ENCODE data around the gene CUEDC1. TPM values are rescaled to one million over a fixed set of nuclear protein-coding genes. Genes with fewer than 3 reads are reported as not detected.

The CUEDC1 gene
- total and polyA plus RNA-seq, 2 of the 13 experiments (the other 11 are each of a cell fraction or from before 2014, with no cell fraction given): 7.4 to 12.9 TPM

DNA sequence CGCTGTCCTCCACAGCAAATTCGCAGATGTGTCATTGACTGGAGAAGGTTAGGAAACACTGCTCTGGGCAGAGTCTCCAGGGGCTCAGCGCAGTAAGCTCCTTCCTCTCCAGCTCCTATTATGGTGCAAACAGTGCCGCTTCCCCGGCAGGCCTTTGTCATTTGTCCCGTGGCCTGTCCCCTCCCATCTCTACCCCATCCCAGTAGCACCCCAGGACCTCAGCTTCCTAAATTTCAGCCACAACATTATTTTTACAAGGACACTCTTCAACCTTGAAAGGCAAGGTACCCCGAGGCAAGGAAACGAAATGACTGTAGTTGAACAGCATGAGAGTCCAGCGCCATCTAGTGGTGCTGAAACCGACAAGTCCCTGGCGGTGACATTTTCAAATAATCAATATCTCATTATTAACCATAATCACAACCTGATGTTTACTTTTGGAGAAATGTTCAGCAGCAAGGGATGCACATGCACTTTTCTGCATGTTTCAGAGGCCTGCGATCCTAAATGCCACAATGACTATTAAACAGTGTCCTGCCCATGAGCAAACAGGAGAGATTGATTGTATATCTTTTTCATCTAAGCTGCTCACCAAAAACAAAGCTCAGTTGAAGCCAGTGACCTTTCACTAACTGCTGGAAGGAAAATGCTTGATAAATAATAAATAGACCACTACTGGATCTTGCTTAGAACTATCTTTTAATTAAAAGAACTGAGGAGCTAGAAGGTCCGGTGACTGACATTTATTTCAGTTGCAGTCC lies 121.9 kb downstream of the CUEDC1 start (continued):
- TF ChIP-seq, protein P1, sequence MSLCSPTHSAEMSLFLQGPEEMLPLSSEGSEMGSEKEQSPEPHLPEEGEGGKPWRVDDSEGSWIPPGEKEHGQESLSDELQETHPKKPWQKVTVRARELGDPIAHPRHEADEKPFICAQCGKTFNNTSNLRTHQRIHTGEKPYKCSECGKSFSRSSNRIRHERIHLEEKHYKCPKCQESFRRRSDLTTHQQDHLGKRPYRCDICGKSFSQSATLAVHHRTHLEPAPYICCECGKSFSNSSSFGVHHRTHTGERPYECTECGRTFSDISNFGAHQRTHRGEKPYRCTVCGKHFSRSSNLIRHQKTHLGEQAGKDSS (CRISPR knock-in tag; IDR thresholded peaks at IDR 0.05; ENCODE audit: borderline replicate concordance, low read depth): peak; percentile 78; the same call in 1 of the 2 replicates
- TF ChIP-seq, protein P2, sequence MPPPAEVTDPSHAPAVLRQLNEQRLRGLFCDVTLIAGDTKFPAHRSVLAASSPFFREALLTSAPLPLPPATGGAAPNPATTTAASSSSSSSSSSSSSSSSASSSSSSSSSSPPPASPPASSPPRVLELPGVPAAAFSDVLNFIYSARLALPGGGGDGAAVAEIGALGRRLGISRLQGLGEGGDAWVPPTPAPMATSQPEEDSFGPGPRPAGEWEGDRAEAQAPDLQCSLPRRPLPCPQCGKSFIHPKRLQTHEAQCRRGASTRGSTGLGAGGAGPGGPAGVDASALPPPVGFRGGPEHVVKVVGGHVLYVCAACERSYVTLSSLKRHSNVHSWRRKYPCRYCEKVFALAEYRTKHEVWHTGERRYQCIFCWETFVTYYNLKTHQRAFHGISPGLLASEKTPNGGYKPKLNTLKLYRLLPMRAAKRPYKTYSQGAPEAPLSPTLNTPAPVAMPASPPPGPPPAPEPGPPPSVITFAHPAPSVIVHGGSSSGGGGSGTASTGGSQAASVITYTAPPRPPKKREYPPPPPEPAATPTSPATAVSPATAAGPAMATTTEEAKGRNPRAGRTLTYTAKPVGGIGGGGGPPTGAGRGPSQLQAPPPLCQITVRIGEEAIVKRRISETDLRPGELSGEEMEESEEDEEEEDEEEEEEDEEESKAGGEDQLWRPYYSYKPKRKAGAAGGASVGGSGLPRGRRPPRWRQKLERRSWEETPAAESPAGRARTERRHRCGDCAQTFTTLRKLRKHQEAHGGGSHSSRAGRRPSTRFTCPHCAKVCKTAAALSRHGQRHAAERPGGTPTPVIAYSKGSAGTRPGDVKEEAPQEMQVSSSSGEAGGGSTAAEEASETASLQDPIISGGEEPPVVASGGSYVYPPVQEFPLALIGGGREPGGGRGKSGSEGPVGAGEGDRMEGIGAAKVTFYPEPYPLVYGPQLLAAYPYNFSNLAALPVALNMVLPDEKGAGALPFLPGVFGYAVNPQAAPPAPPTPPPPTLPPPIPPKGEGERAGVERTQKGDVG (CRISPR knock-in tag; IDR thresholded peaks at IDR 0.05; ENCODE audit: borderline replicate concordance): no peak
- TF ChIP-seq, protein P3, sequence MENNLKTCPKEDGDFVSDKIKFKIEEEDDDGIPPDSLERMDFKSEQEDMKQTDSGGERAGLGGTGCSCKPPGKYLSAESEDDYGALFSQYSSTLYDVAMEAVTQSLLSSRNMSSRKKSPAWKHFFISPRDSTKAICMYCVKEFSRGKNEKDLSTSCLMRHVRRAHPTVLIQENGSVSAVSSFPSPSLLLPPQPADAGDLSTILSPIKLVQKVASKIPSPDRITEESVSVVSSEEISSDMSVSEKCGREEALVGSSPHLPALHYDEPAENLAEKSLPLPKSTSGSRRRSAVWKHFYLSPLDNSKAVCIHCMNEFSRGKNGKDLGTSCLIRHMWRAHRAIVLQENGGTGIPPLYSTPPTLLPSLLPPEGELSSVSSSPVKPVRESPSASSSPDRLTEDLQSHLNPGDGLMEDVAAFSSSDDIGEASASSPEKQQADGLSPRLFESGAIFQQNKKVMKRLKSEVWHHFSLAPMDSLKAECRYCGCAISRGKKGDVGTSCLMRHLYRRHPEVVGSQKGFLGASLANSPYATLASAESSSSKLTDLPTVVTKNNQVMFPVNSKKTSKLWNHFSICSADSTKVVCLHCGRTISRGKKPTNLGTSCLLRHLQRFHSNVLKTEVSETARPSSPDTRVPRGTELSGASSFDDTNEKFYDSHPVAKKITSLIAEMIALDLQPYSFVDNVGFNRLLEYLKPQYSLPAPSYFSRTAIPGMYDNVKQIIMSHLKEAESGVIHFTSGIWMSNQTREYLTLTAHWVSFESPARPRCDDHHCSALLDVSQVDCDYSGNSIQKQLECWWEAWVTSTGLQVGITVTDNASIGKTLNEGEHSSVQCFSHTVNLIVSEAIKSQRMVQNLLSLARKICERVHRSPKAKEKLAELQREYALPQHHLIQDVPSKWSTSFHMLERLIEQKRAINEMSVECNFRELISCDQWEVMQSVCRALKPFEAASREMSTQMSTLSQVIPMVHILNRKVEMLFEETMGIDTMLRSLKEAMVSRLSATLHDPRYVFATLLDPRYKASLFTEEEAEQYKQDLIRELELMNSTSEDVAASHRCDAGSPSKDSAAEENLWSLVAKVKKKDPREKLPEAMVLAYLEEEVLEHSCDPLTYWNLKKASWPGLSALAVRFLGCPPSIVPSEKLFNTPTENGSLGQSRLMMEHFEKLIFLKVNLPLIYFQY (CRISPR knock-in tag; IDR thresholded peaks at IDR 0.05; ENCODE audit: borderline replicate concordance): no peak
- TF ChIP-seq HDAC6 (IDR thresholded peaks at IDR 0.05; ENCODE audit: low read depth, low read length): no peak
- TF ChIP-seq, protein P4, sequence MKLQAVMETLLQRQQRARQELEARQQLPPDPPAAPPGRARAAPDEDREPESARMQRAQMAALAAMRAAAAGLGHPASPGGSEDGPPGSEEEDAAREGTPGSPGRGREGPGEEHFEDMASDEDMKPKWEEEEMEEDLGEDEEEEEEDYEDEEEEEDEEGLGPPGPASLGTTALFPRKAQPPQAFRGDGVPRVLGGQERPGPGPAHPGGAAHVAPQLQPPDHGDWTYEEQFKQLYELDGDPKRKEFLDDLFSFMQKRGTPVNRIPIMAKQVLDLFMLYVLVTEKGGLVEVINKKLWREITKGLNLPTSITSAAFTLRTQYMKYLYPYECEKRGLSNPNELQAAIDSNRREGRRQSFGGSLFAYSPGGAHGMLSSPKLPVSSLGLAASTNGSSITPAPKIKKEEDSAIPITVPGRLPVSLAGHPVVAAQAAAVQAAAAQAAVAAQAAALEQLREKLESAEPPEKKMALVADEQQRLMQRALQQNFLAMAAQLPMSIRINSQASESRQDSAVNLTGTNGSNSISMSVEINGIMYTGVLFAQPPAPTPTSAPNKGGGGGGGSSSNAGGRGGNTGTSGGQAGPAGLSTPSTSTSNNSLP (IDR thresholded peaks at IDR 0.05; ENCODE audit: low read depth, low read length): peak; percentile 95
- peak; percentile 63; the same call in 1 of the 2 replicates for TF ChIP-seq ZFX (CRISPR knock-in tag; IDR thresholded peaks at IDR 0.05; ENCODE audit: low read depth)
- TF ChIP-seq REPIN1 (CRISPR knock-in tag; IDR thresholded peaks at IDR 0.05; ENCODE audit: borderline replicate concordance, low read depth): peak; percentile 78; the same call in 1 of the 2 replicates
- TF ChIP-seq, protein P5, sequence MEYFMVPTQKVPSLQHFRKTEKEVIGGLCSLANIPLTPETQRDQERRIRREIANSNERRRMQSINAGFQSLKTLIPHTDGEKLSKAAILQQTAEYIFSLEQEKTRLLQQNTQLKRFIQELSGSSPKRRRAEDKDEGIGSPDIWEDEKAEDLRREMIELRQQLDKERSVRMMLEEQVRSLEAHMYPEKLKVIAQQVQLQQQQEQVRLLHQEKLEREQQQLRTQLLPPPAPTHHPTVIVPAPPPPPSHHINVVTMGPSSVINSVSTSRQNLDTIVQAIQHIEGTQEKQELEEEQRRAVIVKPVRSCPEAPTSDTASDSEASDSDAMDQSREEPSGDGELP (IDR thresholded peaks at IDR 0.05; ENCODE audit: borderline replicate concordance, low read depth): no peak
- TF ChIP-seq SOX13 (IDR thresholded peaks at IDR 0.05): no peak
- 0 out of 4 replicates have a peak, but pooled peaks of 1 of the 2 experiments have one; percentile 18 for TF ChIP-seq SOX13 (CRISPR knock-in tag; conservative IDR thresholded peaks at IDR 0.05 in 1 of 2, IDR thresholded peaks at IDR 0.05 in 1 of 2)
- peak; percentile 82 for TF ChIP-seq STAG1 (CRISPR knock-in tag; IDR thresholded peaks at IDR 0.05)
- no peak for TF ChIP-seq HOXA9 (CRISPR knock-in tag; IDR thresholded peaks at IDR 0.05; ENCODE audit: borderline replicate concordance)
- peak; percentile 64; the same call in 1 of the 2 replicates for TF ChIP-seq IRF2 (CRISPR knock-in tag; IDR thresholded peaks at IDR 0.05)
- TF ChIP-seq MXD4 (CRISPR knock-in tag; IDR thresholded peaks at IDR 0.05): no peak
- TF ChIP-seq THAP11 (CRISPR knock-in tag; IDR thresholded peaks at IDR 0.05): peak; percentile 49

Data from HepG2 (cell line).